PC-9 (cell line): ENCODE data around the gene RAB25.

Experiments
- EZH2 ChIP-seq: fragments of 200-600 bp; sonication (generic); IDR thresholded peaks from 2 replicates; pipeline ENCODE4 v1.8.0; 2017; ENCODE audit warnings: antibody characterized with exemption, low read depth
- TF ChIP-seq, protein P1 (sequence below): fragments of 200-600 bp; sonication (generic); conservative IDR thresholded peaks from 2 replicates; pipeline ENCODE4 v1.6.1; 2017; ENCODE audit warnings: mixed run types, antibody characterized with exemption, mild to moderate bottlenecking, moderate library complexity

GRCh38 chr1:156033011-156033410 is 27.9 kb upstream of the RAB25 start:
- TF ChIP-seq, protein P1, sequence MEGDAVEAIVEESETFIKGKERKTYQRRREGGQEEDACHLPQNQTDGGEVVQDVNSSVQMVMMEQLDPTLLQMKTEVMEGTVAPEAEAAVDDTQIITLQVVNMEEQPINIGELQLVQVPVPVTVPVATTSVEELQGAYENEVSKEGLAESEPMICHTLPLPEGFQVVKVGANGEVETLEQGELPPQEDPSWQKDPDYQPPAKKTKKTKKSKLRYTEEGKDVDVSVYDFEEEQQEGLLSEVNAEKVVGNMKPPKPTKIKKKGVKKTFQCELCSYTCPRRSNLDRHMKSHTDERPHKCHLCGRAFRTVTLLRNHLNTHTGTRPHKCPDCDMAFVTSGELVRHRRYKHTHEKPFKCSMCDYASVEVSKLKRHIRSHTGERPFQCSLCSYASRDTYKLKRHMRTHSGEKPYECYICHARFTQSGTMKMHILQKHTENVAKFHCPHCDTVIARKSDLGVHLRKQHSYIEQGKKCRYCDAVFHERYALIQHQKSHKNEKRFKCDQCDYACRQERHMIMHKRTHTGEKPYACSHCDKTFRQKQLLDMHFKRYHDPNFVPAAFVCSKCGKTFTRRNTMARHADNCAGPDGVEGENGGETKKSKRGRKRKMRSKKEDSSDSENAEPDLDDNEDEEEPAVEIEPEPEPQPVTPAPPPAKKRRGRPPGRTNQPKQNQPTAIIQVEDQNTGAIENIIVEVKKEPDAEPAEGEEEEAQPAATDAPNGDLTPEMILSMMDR = no peak
- TF ChIP-seq EZH2 = no peak
